Inflammatory macrophage (primary cell): Measurements from ENCODE around the gene FREM1.

Source experiments
- DNase-seq, 2 donors: peaks; one replicate each; pipeline ENCODE4 v3.0.0-alpha.2; 2020 to 2022

The FREM1 gene

DNA sequence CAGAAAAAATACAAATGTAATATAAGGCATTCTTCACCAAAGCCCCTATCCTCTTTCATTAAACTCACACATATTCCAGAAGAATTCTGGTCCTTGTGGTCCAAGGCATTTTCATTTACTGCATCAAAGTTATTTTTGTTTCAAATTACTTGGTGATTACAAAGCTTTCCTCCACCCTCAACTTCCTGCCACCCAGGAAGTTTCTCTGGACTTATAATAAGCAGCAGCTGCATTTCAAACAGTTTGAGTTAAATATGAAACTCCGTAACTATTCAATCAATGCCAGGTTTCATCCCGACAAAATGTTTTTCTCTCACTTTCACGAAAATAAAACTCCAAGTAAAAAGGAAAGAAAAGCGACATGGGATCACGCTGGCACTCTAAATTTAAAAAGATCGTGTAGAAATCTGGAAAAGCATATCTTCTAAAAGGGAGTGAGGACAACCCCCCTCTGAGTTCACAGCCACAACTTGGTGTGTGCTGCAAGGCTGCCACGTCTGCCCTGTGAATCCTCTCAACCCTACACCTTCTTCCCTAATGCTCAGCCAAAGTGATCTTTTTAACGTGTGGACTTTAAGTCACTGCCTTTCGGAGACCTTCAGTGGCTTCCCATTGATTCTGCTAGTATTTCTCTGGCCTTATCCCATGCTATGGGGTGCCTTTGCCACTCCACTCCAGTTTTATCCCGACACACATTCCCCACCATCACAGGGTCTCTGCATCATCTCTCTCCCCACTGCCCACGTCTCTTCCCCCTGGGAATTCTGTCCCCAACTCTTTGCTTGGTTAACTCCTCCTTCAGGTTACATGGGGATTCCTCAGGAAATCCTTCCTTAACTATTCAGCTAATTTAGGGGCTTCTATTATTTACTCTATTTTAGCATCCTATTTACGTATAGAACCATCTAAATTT is 96.6 kb downstream of the FREM1 start:
- DNase-seq: no peak

DNA sequence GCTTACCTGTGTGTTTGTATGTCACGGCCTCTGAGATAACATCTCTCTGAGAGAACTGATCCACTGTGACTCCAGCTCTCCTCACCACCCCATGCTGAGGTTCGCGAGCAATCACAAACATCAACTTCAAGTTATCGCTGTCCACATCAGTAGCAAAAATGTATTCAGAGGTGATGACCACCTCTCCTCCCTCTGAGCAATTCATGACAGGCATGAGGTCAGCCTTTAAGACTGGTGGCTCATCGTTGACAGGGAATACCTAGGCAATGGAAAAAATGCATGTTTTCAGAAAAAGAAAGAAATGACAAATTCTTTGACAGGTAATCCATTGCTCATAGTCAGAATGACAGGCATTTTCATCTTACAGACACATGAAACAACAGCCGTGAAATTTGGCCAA is 97.4 kb downstream of the FREM1 start:
- DNase-seq: no peak

GRCh38 chr9:14811844-14812243 is 98.4 kb downstream of the FREM1 start:
- DNase-seq: no peak

GRCh38 chr9:14806941-14807520 is 103.2 kb downstream of the FREM1 start:
- no peak for DNase-seq

- DNase-seq: no peak
These were observed 111.2 kb downstream of the FREM1 start for GRCh38 chr9:14799030-14799429.

- DNase-seq: no peak
These were observed 112.8 kb downstream of the FREM1 start for GRCh38 chr9:14797435-14797834.

DNA sequence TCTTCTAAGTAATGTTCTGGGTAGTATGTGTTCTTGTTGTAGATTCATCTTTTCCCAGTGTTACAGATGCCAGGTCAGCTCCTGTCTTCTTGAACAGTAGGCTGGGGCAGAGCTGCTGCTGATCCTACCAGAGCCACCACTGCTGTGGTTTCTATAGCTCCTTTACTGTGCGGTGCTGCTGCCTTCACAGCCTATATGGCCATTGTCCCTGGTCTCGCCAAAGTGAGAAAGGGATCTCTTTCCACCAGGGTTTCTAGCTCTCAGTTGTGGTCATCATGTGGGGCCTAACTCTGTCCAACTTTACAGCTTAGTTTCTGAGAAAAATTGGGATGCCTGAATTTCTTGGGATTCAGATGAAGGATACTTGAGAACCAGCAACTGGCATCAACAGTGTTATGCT is 116.8 kb downstream of the FREM1 start:
- no peak for DNase-seq

GRCh38 chr9:14790628-14791027 is 119.6 kb downstream of the FREM1 start:
- no peak for DNase-seq

DNA sequence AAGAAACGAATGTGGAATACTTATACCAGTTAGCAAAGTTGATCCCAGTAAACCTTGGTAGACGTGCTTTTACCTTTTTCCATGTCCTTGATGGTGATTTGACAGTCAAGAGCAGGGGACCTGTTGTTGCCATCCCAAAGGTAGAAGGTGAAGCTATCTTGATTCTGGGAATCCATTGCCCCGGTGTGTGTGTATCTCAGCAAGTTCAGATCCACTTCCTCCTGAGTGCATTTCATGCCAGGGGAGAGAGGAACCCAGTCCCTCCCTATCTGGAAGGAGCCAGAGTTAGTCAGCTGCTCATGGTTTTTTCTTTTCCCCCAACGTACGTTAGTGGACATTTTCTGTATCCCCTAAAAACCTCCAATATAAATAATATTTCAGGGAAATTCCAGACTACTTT is 121.4 kb downstream of the FREM1 start:
- DNase-seq: no peak

- DNase-seq: no peak
These were observed 126.9 kb downstream of the FREM1 start for GRCh38 chr9:14783358-14783757.

DNA sequence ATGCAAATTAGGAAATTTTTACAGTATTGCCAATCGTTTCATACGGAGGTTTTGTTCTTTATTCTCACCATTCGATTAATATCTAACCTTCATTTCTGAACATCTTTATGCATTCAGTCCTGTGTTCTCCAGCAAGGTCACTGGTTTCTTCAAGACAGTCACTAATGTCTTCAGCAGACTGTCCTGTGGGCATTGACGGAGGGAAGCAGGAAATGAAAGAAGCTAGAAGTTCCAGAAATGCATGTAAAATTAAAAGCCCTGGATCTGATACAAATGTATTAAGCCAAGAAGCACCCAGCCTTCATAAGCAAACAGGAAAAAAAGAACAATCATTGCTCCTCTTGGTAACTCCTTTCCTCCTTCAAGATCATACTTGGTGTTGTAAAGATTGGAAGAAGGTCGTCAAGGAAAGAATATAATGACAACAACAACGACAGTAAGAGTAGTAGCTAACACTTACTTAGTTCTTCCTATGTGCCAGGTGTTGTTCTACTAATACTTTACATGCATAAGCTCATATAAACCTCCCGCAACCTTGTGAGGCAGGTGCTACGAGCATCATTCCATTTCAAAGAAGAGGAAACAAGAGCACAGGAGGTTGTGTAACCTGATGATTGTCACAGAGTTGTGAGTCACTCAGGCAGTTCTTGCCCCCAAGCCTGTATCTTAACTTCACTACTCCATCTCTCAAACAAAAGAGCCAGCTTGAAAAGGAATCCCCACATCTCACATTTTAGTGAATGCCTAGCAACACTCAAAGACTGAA is 127.8 kb downstream of the FREM1 start:
- no peak for DNase-seq

DNA sequence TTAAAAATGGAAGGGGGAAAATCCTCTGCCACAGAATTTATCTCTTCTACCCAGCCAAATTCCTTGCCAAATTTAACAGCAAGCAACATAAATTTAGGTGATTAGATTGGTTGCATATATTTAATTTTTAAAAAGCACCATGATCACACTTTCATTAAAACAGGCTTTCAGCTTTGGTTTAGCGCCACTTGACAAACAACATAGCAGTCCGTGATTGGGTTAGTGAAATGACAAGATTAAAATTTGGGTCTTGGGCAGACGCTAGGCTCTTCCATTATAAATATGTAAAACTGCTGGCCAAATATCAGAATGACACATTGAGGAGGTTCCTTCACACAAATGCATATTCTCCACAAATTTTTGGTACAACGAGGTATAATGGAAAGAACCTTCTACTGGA is 129.5 kb downstream of the FREM1 start:
- no peak for DNase-seq

GRCh38 chr9:14780251-14780650 is 130.0 kb downstream of the FREM1 start:
- DNase-seq: no peak

- no peak for DNase-seq
These were observed 130.6 kb downstream of the FREM1 start for GRCh38 chr9:14779566-14780022.

DNA sequence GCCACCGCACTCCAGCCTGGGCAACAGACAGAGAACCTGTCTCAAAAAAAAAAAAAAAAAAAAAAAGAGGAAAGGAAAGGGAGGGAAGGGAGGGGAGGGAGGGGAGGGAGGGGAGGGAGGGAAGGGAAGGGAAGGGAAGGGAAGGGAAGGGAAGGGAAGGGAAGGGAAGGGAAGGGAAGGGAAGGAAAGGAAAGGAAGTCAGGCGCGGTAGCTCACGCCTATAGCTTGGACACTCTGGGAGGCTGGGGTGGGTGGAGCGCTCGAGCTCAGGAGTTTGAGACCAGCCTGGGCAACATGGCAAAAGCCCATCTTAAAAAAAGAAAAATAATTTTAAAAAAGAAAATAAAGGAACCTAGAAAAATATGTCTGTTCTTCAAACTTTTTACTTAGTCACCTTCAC is 131.7 kb downstream of the FREM1 start:
- DNase-seq: no peak

- no peak for DNase-seq
These were observed 134.3 kb downstream of the FREM1 start for GRCh38 chr9:14775917-14776316.

DNA sequence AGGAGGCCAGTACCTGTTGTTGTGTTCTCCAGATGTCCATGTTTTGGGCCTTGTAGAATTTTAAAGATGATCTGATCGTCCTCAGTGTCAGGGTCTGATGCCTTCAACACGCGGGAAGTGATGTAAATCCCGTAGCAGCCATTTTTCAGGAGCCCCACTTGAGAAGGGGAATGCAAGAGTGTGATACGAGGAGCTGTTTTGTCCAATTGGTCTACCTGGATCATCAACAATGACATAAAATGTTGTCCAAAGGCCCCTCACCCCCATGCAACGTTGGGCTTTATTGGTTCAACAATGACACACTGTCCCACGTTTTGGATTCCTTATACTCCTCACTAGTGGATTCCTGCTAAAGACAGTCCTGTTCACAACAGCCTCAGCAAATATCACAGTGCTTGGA is 139.6 kb downstream of the FREM1 start:
- DNase-seq: no peak

- no peak for DNase-seq
These were observed 141.0 kb downstream of the FREM1 start for GRCh38 chr9:14769230-14769571.

GRCh38 chr9:14768405-14769229 is 141.6 kb downstream of the FREM1 start:
- peak; percentile 43 to 48 for DNase-seq

GRCh38 chr9:14766299-14766698 is 143.9 kb downstream of the FREM1 start:
- no peak for DNase-seq

GRCh38 chr9:14761584-14761983 is 148.6 kb downstream of the FREM1 start:
- DNase-seq: no peak

DNA sequence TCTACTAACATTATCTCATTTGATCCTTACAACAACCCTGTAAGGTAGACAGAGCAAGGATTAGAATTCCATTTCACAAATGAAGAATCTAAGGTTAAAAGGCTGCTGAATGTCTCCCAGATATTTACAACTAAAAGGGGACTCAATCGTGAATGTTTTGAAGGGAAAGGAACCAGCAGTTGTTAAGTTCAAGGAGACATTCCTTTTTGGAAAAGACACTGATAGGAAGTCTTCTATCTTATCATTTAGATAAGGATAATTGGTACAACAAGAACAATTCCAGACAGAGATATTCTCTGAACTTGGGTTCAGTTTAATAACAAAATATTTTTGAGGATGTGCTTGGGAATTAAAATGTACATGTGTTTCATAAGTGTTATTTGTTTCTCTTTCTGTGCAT is 150.2 kb downstream of the FREM1 start:
- DNase-seq: no peak

DNA sequence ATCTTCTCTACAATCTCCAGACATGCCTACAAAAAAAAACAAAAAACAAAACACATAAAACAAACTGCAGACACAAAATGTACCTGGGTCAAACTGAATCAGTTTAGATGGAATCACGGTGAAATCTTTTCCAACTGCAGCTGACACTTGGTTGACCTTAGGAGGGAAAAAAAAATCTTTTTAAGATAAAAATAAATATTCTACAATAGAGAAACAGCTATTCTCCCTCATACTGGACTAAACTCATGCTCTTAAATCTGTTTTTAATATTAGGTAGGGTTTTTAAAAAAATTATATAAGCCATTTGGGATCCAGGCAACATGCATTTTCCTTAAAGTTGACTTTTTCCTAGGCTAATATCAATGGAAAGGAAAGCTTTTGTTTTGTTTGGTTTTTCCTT is 153.9 kb downstream of the FREM1 start:
- DNase-seq: no peak
